ENCODE measurements around the gene YAP1.

DNA sequence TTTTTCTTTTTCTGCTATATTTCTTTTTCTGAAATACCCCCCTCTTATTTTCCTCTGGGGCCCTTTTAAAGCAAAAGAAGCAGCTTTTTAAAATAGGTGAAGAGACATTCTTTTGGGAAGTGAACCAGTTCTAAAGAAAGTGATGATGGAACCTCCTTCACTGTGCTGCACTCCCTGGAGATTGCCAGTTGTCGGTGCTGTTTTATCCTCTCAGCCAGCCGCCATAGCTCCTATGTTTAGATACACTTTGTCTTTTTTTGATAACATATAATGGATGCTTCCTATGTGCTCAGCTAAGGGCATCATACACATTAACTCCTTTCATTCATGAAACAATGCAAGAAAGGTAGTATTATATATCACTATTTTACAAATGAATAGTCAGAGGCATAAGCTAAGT is 49.0 kb upstream of the YAP1 start:
- TF ChIP-seq, protein P1, sequence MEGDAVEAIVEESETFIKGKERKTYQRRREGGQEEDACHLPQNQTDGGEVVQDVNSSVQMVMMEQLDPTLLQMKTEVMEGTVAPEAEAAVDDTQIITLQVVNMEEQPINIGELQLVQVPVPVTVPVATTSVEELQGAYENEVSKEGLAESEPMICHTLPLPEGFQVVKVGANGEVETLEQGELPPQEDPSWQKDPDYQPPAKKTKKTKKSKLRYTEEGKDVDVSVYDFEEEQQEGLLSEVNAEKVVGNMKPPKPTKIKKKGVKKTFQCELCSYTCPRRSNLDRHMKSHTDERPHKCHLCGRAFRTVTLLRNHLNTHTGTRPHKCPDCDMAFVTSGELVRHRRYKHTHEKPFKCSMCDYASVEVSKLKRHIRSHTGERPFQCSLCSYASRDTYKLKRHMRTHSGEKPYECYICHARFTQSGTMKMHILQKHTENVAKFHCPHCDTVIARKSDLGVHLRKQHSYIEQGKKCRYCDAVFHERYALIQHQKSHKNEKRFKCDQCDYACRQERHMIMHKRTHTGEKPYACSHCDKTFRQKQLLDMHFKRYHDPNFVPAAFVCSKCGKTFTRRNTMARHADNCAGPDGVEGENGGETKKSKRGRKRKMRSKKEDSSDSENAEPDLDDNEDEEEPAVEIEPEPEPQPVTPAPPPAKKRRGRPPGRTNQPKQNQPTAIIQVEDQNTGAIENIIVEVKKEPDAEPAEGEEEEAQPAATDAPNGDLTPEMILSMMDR (IDR thresholded peaks at IDR 0.05): peak in 2 of 4 experiments; percentile 22 to 43
- TF ChIP-seq POLR2A (IDR thresholded peaks at IDR 0.05): no peak

Measured in uterus (tissue), 2 donors.